HCT116 (cell line): Measurements from ENCODE around the gene TNIK. TPM values are rescaled to one million over a fixed set of nuclear protein-coding genes. Genes with fewer than 3 reads are reported as not detected.

Source experiments
- ATAC-seq: fragments of 200-7000 bp; cut with Tn5 transposase; 2 replicates; pipeline ENCODE4 v1.9.1; 2020; ENCODE audit warnings: mild to moderate bottlenecking, moderate library complexity
- BruUV-seq: library from RNA; stranded (reverse); fragments of 400-500 nt; replicated peaks from 2 replicates; lab custom pipeline; 2021; lab: Mats Ljungman, UMichigan
- CTCF ChIA-PET: fragments of 300-600 bp; sonication (Branson Sonifier 250); formaldehyde crosslinking; loops from one replicate; lab custom pipeline; 2021; ENCODE audit warnings: antibody characterized with exemption; lab: Charles Lee
- POLR2A ChIA-PET: fragments of 300-600, 350-600 bp; sonication (Branson Sonifier 250); formaldehyde crosslinking; loops from one replicate; lab custom pipeline; 2021; ENCODE audit warnings: antibody characterized with exemption; lab: Charles Lee
- RAD21 ChIA-PET, 2 experiments: fragments of 300-600 bp; sonication (Branson Sonifier 250); formaldehyde crosslinking; loops; one replicate each; lab custom pipeline; 2023; ENCODE audit warnings: low total read pairs in 2 of 2; ENCODE audit not compliant: uncharacterized antibody in 2 of 2, unreplicated experiment in 2 of 2, low non-redundant PET in 1 of 2; lab: Charles Lee
- DNase-seq: peaks from one replicate; pipeline ENCODE4 v3.0.0-alpha.2; 2010; ENCODE audit warnings: low read depth, low spot score
- H2AFZ ChIP-seq: fragments of 200-600 bp; shearing (Covaris generic), sonication (generic); 2 replicates; pipeline ENCODE4 v1.6.1; 2017; ENCODE audit warnings: low read depth, mixed run types, mixed read lengths, antibody characterized with exemption, low read length; ENCODE audit not compliant: poor library complexity, severe bottlenecking
- H3K27ac ChIP-seq: 2 replicates; pipeline ENCODE4 v1.5.1; 2012; ENCODE audit warnings: low read depth, low read length
- H3K27me3 ChIP-seq: fragments of 200-600 bp; sonication (generic); 2 replicates; pipeline ENCODE4 v1.6.1; 2016; ENCODE audit warnings: mixed run types, low read length, mixed read lengths; ENCODE audit not compliant: insufficient read depth
- H3K36me3 ChIP-seq, 2 experiments: fragments of 200-500 bp in 1 of 2; fragments of 200-600 bp in 1 of 2; sonication (Bioruptor generic) in 1 of 2; sonication (generic) in 1 of 2; 2 replicates each; pipeline versions ENCODE4 v1.5.1 to v1.6.1; 2014 to 2016; ENCODE audit warnings: low read length in 2 of 2, inconsistent platforms in 1 of 2, mixed read lengths in 1 of 2, mixed run types in 1 of 2; ENCODE audit not compliant: insufficient read depth in 2 of 2, control insufficient read depth in 1 of 2
- H3K4me1 ChIP-seq, 2 experiments: fragments of 200-600 bp in 1 of 2; sonication (generic) in 1 of 2; 2 replicates each; pipeline versions ENCODE4 v1.5.1 to v1.6.1; 2012 to 2017; ENCODE audit warnings: low read length in 2 of 2, inconsistent platforms in 1 of 2, mild to moderate bottlenecking in 1 of 2, mixed read lengths in 1 of 2, mixed run types in 1 of 2, moderate library complexity in 1 of 2; ENCODE audit not compliant: insufficient read depth in 2 of 2, control insufficient read depth in 1 of 2
- H3K4me2 ChIP-seq: fragments of 200-600 bp; sonication (generic); 2 replicates; pipeline ENCODE4 v1.6.1; 2017; ENCODE audit warnings: mixed run types, low read length, mixed read lengths
- H3K4me3 ChIP-seq, 2 experiments: fragments of 200-600 bp in 1 of 2; sonication (generic) in 1 of 2; replicated peaks in 1 of 2; 2 replicates each; pipeline ENCODE4 v1.5.1; 2011 to 2016; ENCODE audit warnings: low read length in 2 of 2, control low read depth in 1 of 2, low read depth in 1 of 2, mild to moderate bottlenecking in 1 of 2, mixed read lengths in 1 of 2, mixed run types in 1 of 2
- H3K79me2 ChIP-seq: fragments of 200-600 bp; sonication (generic); 2 replicates; pipeline ENCODE4 v1.6.1; 2017; ENCODE audit warnings: mild to moderate bottlenecking, mixed run types, low read length, moderate library complexity, mixed read lengths; ENCODE audit not compliant: insufficient read depth
- H3K9ac ChIP-seq: fragments of 200-600 bp; sonication (generic); 2 replicates; pipeline ENCODE4 v1.6.1; 2016; ENCODE audit warnings: low read length, mixed read lengths
- H3K9me2 ChIP-seq: fragments of 200-600 bp; sonication (generic), shearing (Covaris generic); 2 replicates; pipeline ENCODE4 v1.6.1; 2017; ENCODE audit warnings: mixed run types, mild to moderate bottlenecking, moderate library complexity; ENCODE audit not compliant: insufficient read depth
- H3K9me3 ChIP-seq, 2 experiments: fragments of 200-500 bp in 1 of 2; fragments of 200-600 bp in 1 of 2; sonication (Bioruptor generic) in 1 of 2; sonication (generic) in 1 of 2; 2 replicates each; pipeline ENCODE4 v1.6.1; 2014 to 2017; ENCODE audit warnings: low read length in 2 of 2, mixed read lengths in 2 of 2, inconsistent platforms in 1 of 2, low read depth in 1 of 2, mild to moderate bottlenecking in 1 of 2, mixed run types in 1 of 2, moderate library complexity in 1 of 2; ENCODE audit not compliant: control insufficient read depth in 1 of 2, insufficient read depth in 1 of 2
- H4K20me1 ChIP-seq: fragments of 200-600 bp; sonication (generic), shearing (Covaris generic); 2 replicates; pipeline ENCODE4 v1.6.1; 2017; ENCODE audit warnings: mixed run types, mild to moderate bottlenecking, moderate library complexity; ENCODE audit not compliant: insufficient read depth
- ATF3 ChIP-seq: IDR thresholded peaks from 2 replicates; pipeline ENCODE4 v1.6.1; 2012
- CBX3 ChIP-seq: IDR thresholded peaks from 2 replicates; pipeline ENCODE4 v1.6.1; 2012; ENCODE audit warnings: low read depth
- CEBPB ChIP-seq: IDR thresholded peaks from 2 replicates; pipeline ENCODE4 v1.6.1; 2012; ENCODE audit warnings: low read depth
- ELF1 ChIP-seq: IDR thresholded peaks from 2 replicates; pipeline ENCODE4 v1.6.1; 2012; ENCODE audit warnings: low read depth, borderline replicate concordance
- EZH2 ChIP-seq: fragments of 200-600 bp; sonication (generic); IDR thresholded peaks from 2 replicates; pipeline ENCODE4 v1.6.1; 2017; ENCODE audit warnings: antibody characterized with exemption, mixed run types
- FOSL1 ChIP-seq: IDR thresholded peaks from 2 replicates; pipeline ENCODE4 v1.6.1; 2012; ENCODE audit warnings: low read depth
- JUND ChIP-seq: IDR thresholded peaks from 2 replicates; pipeline ENCODE4 v1.6.1; 2012
- SIN3A ChIP-seq: IDR thresholded peaks from 2 replicates; pipeline ENCODE4 v1.6.1; 2012; ENCODE audit warnings: low read depth
- SP1 ChIP-seq: IDR thresholded peaks from 2 replicates; pipeline ENCODE4 v1.6.1; 2012; ENCODE audit warnings: low read depth
- SRF ChIP-seq: IDR thresholded peaks from 2 replicates; pipeline ENCODE4 v1.6.1; 2012; ENCODE audit warnings: low read depth
- TCF7L2 ChIP-seq: IDR thresholded peaks from 2 replicates; pipeline ENCODE4 v1.7.0; 2011; ENCODE audit warnings: borderline replicate concordance, inconsistent platforms; ENCODE audit not compliant: insufficient read depth, insufficient read length; ENCODE audit errors: extremely low read depth
- YY1 ChIP-seq: IDR thresholded peaks from 2 replicates; pipeline ENCODE4 v1.6.1; 2011; ENCODE audit warnings: low read length, low read depth, moderate library complexity, mild to moderate bottlenecking; ENCODE audit not compliant: insufficient replicate concordance; ENCODE audit errors: extremely low read depth
- ZFX ChIP-seq: fragments of 450-650 bp; IDR thresholded peaks from 2 replicates; pipeline ENCODE4 v1.6.1; 2017
- intact Hi-C: fragments of 100-400 bp; cut with micrococcal nuclease; formaldehyde crosslinking; loops from 2 replicates; pipeline ENCODE4 v1.10.0; 2022
- total RNA-seq: library from RNA; stranded (reverse); gene quantifications from one replicate; pipeline ENCODE4 v1.2.1, GENCODE V29; 2021; ENCODE audit not compliant: unreplicated experiment
- TF ChIP-seq, protein P1 (sequence below), 3 experiments: fragments of 200-600 bp in 1 of 3; sonication (generic) in 1 of 3; IDR thresholded peaks in 2 of 3; conservative IDR thresholded peaks in 1 of 3; 2 replicates each; pipeline ENCODE4 v1.5.1; 2012 to 2017; ENCODE audit warnings: low read depth in 2 of 3, low read length in 2 of 3, antibody characterized with exemption in 1 of 3, borderline replicate concordance in 1 of 3, control low read depth in 1 of 3, mild to moderate bottlenecking in 1 of 3, mixed read lengths in 1 of 3, mixed run types in 1 of 3, moderate library complexity in 1 of 3; ENCODE audit not compliant: insufficient read depth in 1 of 3
- TF ChIP-seq, protein P2 (sequence below): IDR thresholded peaks from 2 replicates; pipeline ENCODE4 v1.6.1; 2012

Gene TNIK
- total RNA-seq, 1 experiment from 2014 or later = 24.1 TPM

DNA sequence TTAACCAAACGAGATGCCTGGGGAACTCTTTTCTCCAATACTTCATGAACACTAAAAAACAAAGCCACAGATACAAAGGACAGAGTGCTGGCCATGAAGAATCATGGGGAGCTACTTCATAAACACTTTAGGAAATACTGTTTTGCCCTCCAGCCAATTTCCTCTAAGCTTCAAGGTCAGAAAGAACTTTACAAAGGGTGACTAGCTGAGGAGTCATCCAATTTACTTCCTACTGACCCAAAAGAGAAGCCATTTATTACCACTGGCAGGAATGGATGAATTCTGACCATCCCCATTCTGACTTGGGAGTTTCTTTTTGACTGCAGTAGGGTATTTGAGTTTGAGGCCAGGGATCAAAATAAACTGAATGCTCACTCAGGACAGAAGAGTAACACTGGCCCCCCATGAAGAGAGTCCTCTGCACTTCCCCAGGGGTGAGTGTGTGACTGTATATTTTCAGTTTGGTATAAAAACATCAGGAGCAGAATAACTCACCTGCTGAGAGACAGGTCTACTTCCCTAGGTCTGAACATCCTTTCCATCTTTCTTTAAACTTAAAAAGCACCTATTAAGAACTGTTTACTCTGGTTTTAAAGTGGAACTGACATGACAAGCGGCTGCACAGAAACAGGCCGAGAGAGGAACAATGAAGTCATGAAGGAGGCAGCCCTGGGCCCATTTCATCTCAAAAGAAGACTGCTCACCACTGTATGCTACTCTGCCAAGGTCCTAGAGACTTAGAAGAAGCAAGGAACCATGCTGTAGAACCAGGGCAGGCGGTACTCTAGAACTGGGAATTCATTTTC, 203.6 kb downstream of the TNIK start:
- no peak for ATAC-seq
- H4K20me1 ChIP-seq = no peaks in the 10 kb centered on the region
- ChIA-PET CTCF (no interaction called here), RAD21 (no interaction called here), POLR2A (interaction anchor here (1.4 kb wide), 1 partner anchor 41 kb away, joined by 3 read pairs; no protein-coding TSS in a partner anchor)
- intact Hi-C loops = loop anchor here (5.0 kb wide), 1 partner anchor 64 kb away; no protein-coding TSS in a partner anchor
- H3K4me1 ChIP-seq = peaks cover 69 to 73% of the 10 kb centered on the region in 2 experiments
- no TSS peak for BruUV-seq
- H3K27me3 ChIP-seq = no peaks in the 10 kb centered on the region
- no peak overlapping the region for H3K9ac ChIP-seq
- peak overlapping the region in 1 of 2 experiments; percentile 1; a peak in 1 of 4 replicates for H3K4me3 ChIP-seq
- TF ChIP-seq, protein P1, sequence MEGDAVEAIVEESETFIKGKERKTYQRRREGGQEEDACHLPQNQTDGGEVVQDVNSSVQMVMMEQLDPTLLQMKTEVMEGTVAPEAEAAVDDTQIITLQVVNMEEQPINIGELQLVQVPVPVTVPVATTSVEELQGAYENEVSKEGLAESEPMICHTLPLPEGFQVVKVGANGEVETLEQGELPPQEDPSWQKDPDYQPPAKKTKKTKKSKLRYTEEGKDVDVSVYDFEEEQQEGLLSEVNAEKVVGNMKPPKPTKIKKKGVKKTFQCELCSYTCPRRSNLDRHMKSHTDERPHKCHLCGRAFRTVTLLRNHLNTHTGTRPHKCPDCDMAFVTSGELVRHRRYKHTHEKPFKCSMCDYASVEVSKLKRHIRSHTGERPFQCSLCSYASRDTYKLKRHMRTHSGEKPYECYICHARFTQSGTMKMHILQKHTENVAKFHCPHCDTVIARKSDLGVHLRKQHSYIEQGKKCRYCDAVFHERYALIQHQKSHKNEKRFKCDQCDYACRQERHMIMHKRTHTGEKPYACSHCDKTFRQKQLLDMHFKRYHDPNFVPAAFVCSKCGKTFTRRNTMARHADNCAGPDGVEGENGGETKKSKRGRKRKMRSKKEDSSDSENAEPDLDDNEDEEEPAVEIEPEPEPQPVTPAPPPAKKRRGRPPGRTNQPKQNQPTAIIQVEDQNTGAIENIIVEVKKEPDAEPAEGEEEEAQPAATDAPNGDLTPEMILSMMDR (IDR thresholded peaks at IDR 0.05 in 2 of 3, conservative IDR thresholded peaks at IDR 0.05 in 1 of 3; ENCODE audit: borderline replicate concordance in 1 of 3, insufficient read depth in 1 of 3, low read depth in 2 of 3, low read length in 2 of 3) = no peak
- TF ChIP-seq ATF3 (no peak), EZH2 (no peak), SRF (peak; percentile 55; the same call in 1 of the 2 replicates), ZFX (no peak), TCF7L2 (peak; percentile 82), ELF1 (no peak; the same call in 1 of the 2 replicates), CEBPB (peak; percentile 45; the same call in 1 of the 2 replicates), JUND (peak; percentile 71), SIN3A (no peak), CBX3 (peak; percentile 72), YY1 (peak; percentile 59), SP1 (peak; percentile 76), FOSL1 (peak; percentile 87)
- TF ChIP-seq, protein P2, sequence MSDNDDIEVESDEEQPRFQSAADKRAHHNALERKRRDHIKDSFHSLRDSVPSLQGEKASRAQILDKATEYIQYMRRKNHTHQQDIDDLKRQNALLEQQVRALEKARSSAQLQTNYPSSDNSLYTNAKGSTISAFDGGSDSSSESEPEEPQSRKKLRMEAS = no peak
- peak overlapping the region; percentile 61 for H3K4me2 ChIP-seq
- DNase-seq = no peak
- H3K79me2 ChIP-seq = no peaks in the 10 kb centered on the region
- H3K9me2 ChIP-seq = no peaks in the 10 kb centered on the region
- H3K36me3 ChIP-seq = no peaks in the 10 kb centered on the region
- no peak overlapping the region for H2AFZ ChIP-seq
- H3K9me3 ChIP-seq = no peaks in the 10 kb centered on the region
- H3K27ac ChIP-seq = peak overlapping the region; percentile 76
